ENCODE data around the gene FBXO31. TPM values are rescaled to one million over a fixed set of nuclear protein-coding genes. Genes with fewer than 3 reads are reported as not detected.

The FBXO31 gene
- total and polyA plus RNA-seq, 2 donors (not counting 1 experiment from before 2014, with no cell fraction given), result 17.8 to 32.9 TPM

GRCh38 chr16:87286839-87287626 is 96.5 kb downstream of the FBXO31 start:
- Histone ChIP-seq H3K4me1 (ENCODE audit: control insufficient read depth in 2 of 2, insufficient read depth in 2 of 2, low read length in 2 of 2) (no peaks in the 10 kb centered on the region), H3K36me3 (replicated peaks in 1 of 2; ENCODE audit: control extremely low read depth in 1 of 2, control insufficient read depth in 1 of 2, extremely low read depth in 1 of 2, insufficient read depth in 2 of 2, low read length in 1 of 2) (no peaks in the 10 kb centered on the region), H2AFZ (ENCODE audit: insufficient read depth, low read depth, low read length, poor library complexity, severe bottlenecking) (no peak overlapping the region), H3K27ac (ENCODE audit: low read length in 2 of 2) (no peak overlapping the region), H3K9me3 (ENCODE audit: control extremely low read depth in 1 of 3, control insufficient read depth in 2 of 3, insufficient read depth in 1 of 3, low read length in 2 of 3) (peaks cover 0 to 14% (median 2%) of the 10 kb centered on the region in 3 donors), H3K9ac (ENCODE audit: low read length) (no peak overlapping the region), H3K27me3 (replicated peaks in 1 of 4; ENCODE audit: control extremely low read depth in 1 of 4, control insufficient read depth in 3 of 4, insufficient read depth in 4 of 4, low read length in 3 of 4) (no peaks in the 10 kb centered on the region), H3K4me3 (ENCODE audit: control extremely low read depth in 1 of 5, extremely low read depth in 1 of 5, insufficient read depth in 1 of 5, low read depth in 2 of 5, low read length in 4 of 5) (no peak overlapping the region), H3K4me2 (replicated peaks; ENCODE audit: low read depth, low read length, poor library complexity, severe bottlenecking) (no peak overlapping the region), H3K79me2 (ENCODE audit: control insufficient read depth, insufficient read depth, low read length) (no peaks in the 10 kb centered on the region), H4K20me1 (ENCODE audit: control insufficient read depth, insufficient read depth, low read length, poor library complexity, severe bottlenecking) (no peaks in the 10 kb centered on the region)
- Mint-ChIP-seq H3K27me3 (no peaks in the 10 kb centered on the region), H3K9me3 (ENCODE audit: insufficient read depth) (peaks cover 5% of the 10 kb centered on the region), H3K4me3 (no peak overlapping the region), H3K27ac (no peak overlapping the region), H3K4me1 (no peaks in the 10 kb centered on the region)
- ChIA-PET CTCF (interaction anchor here (0.9 to 1.2 kb wide), 2 partner anchors 9 to 35 kb away, joined by 3 read pairs; no protein-coding TSS in a partner anchor), POLR2A (no interaction called here)
- WGBS (ENCODE audit: insufficient coverage), result 82% methylated on average over 2 of the region's 8 CpGs
- no peak for DNase-seq
- intact Hi-C loops (cut with micrococcal nuclease), result no loop called here
- TF ChIP-seq CTCF (IDR thresholded peaks at IDR 0.05) (no peak), EZH2 (IDR thresholded peaks at IDR 0.05; ENCODE audit: borderline replicate concordance, insufficient read depth, low read depth, low read length, poor library complexity, severe bottlenecking) (no peak)
- no peak for ATAC-seq (ENCODE audit: low read depth)

- POLR2A ChIA-PET, result no interaction called here
- TF ChIP-seq EZH2 (IDR thresholded peaks at IDR 0.05; ENCODE audit: borderline replicate concordance, insufficient read depth, low read depth, low read length, poor library complexity, severe bottlenecking) (no peak), CTCF (IDR thresholded peaks at IDR 0.05) (no peak)
- intact Hi-C loops (cut with micrococcal nuclease), result no loop called here
- no peaks in the 10 kb centered on the region for H3K4me1 Mint-ChIP-seq
- Histone ChIP-seq H3K9me3 (ENCODE audit: control extremely low read depth in 1 of 3, control insufficient read depth in 2 of 3, insufficient read depth in 1 of 3, low read length in 2 of 3) (peaks cover 0 to 9% (median 0%) of the 10 kb centered on the region in 3 donors), H3K4me2 (replicated peaks; ENCODE audit: low read depth, low read length, poor library complexity, severe bottlenecking) (no peak overlapping the region), H3K4me3 (ENCODE audit: control extremely low read depth in 1 of 5, extremely low read depth in 1 of 5, insufficient read depth in 1 of 5, low read depth in 2 of 5, low read length in 4 of 5) (no peak overlapping the region), H3K79me2 (ENCODE audit: control insufficient read depth, insufficient read depth, low read length) (no peaks in the 10 kb centered on the region), H3K27me3 (replicated peaks in 1 of 4; ENCODE audit: control extremely low read depth in 1 of 4, control insufficient read depth in 3 of 4, insufficient read depth in 4 of 4, low read length in 3 of 4) (no peaks in the 10 kb centered on the region), H3K36me3 (replicated peaks in 1 of 2; ENCODE audit: control extremely low read depth in 1 of 2, control insufficient read depth in 1 of 2, extremely low read depth in 1 of 2, insufficient read depth in 2 of 2, low read length in 1 of 2) (no peaks in the 10 kb centered on the region), H2AFZ (ENCODE audit: insufficient read depth, low read depth, low read length, poor library complexity, severe bottlenecking) (no peak overlapping the region), H4K20me1 (ENCODE audit: control insufficient read depth, insufficient read depth, low read length, poor library complexity, severe bottlenecking) (no peaks in the 10 kb centered on the region), H3K27ac (ENCODE audit: low read length in 2 of 2) (no peak overlapping the region), H3K4me1 (ENCODE audit: control insufficient read depth in 2 of 2, insufficient read depth in 2 of 2, low read length in 2 of 2) (no peaks in the 10 kb centered on the region), H3K9ac (ENCODE audit: low read length) (no peak overlapping the region)
- H3K27ac Mint-ChIP-seq, result no peak overlapping the region
- H3K9me3 Mint-ChIP-seq (ENCODE audit: insufficient read depth), result peaks cover 5% of the 10 kb centered on the region
- CTCF ChIA-PET, result no interaction called here
- H3K27me3 Mint-ChIP-seq, result peaks cover 1% of the 10 kb centered on the region
- DNase-seq (no peak), ATAC-seq (ENCODE audit: low read depth) (no peak)
- H3K4me3 Mint-ChIP-seq, result no peak overlapping the region
- 100% methylated on average over 1 of the region's 2 CpGs for WGBS (ENCODE audit: insufficient coverage)
Measured at GRCh38 chr16:87284183-87284582, 99.4 kb downstream of the FBXO31 start.
